CD8-positive, alpha-beta memory T cell (primary cell): ENCODE data around the gene FSTL4. TPM values are rescaled to one million over a fixed set of nuclear protein-coding genes. Genes with fewer than 3 reads are reported as not detected.

Experiments
- CTCF ChIA-PET: fragments of 350-600 bp; sonication (Branson Sonifier 250); formaldehyde crosslinking; loops from one replicate; lab custom pipeline; 2021; ENCODE audit warnings: antibody characterized with exemption; lab: Charles Lee
- POLR2A ChIA-PET: fragments of 350-600 bp; sonication (Branson Sonifier 250); formaldehyde crosslinking; loops from one replicate; lab custom pipeline; 2021; ENCODE audit warnings: antibody characterized with exemption; lab: Charles Lee
- DNase-seq, 5 donors: peaks; one replicate each; pipeline versions ENCODE4 v3.0.0 to v3.0.0-alpha.2; 2020 to 2022; ENCODE audit warnings: mixed read lengths in 1 of 5
- H3K27ac ChIP-seq: one replicate; pipeline ENCODE4 v1.7.0; 2013; ENCODE audit warnings: low read depth, mild to moderate bottlenecking, low read length, moderate library complexity
- H3K27me3 ChIP-seq: 2 replicates; pipeline ENCODE4 v1.7.0; 2013; ENCODE audit warnings: low read length, mild to moderate bottlenecking; ENCODE audit not compliant: insufficient read depth, poor library complexity, severe bottlenecking
- H3K36me3 ChIP-seq: 2 replicates; pipeline ENCODE4 v1.7.0; 2013; ENCODE audit warnings: mild to moderate bottlenecking, low read length, moderate library complexity; ENCODE audit not compliant: insufficient read depth
- H3K4me1 ChIP-seq: 2 replicates; pipeline ENCODE4 v1.7.0; 2013; ENCODE audit warnings: mild to moderate bottlenecking, low read length, moderate library complexity; ENCODE audit not compliant: insufficient read depth
- H3K4me3 ChIP-seq: 2 replicates; pipeline ENCODE4 v1.7.0; 2013; ENCODE audit warnings: mild to moderate bottlenecking, low read length
- H3K9me3 ChIP-seq: 2 replicates; pipeline ENCODE4 v1.7.0; 2013; ENCODE audit warnings: mild to moderate bottlenecking, low read length
- H3K27ac Mint-ChIP-seq, 8 donors: one replicate each; pipeline ENCODE4 v1.8.0; 2020 to 2021; ENCODE audit warnings: mixed read lengths in 8 of 8, mild to moderate bottlenecking in 6 of 8, inconsistent platforms in 3 of 8, moderate library complexity in 3 of 8
- H3K27me3 Mint-ChIP-seq, 2 donors: one replicate each; pipeline ENCODE4 v1.8.0; 2020 to 2021; ENCODE audit warnings: mixed read lengths in 2 of 2, mild to moderate bottlenecking in 1 of 2, moderate library complexity in 1 of 2
- H3K36me3 Mint-ChIP-seq, 3 donors: one replicate each; pipeline ENCODE4 v1.8.0; 2020 to 2021; ENCODE audit warnings: mixed read lengths in 3 of 3, inconsistent platforms in 1 of 3, mild to moderate bottlenecking in 1 of 3
- H3K4me1 Mint-ChIP-seq, 3 donors: one replicate each; pipeline ENCODE4 v1.8.0; 2020 to 2021; ENCODE audit warnings: mixed read lengths in 3 of 3, inconsistent platforms in 1 of 3, mild to moderate bottlenecking in 1 of 3
- H3K4me3 Mint-ChIP-seq, 7 donors: one replicate each; pipeline ENCODE4 v1.8.0; 2020 to 2021; ENCODE audit warnings: mixed read lengths in 7 of 7, mild to moderate bottlenecking in 6 of 7, moderate library complexity in 4 of 7, inconsistent platforms in 2 of 7
- H3K9me3 Mint-ChIP-seq, 5 donors: one replicate each; pipeline ENCODE4 v1.8.0; 2020 to 2022; ENCODE audit warnings: mixed read lengths in 5 of 5, mild to moderate bottlenecking in 3 of 5, moderate library complexity in 2 of 5, inconsistent platforms in 1 of 5
- polyA plus RNA-seq: library from polyadenylated mRNA; unstranded; fragments of 300-500 nt; fragmentation: Illumina TruSeq; gene quantifications from one replicate; pipeline ENCODE4 v1.2.3, GENCODE V29; 2021
- total RNA-seq, 2 experiments: library from RNA; stranded (reverse); gene quantifications; one replicate each; pipeline ENCODE4 v1.2.3, GENCODE V29; 2021

Gene FSTL4
- total and polyA plus RNA-seq, 3 experiments from 2014 or later: 0.33 TPM; not detected in 2

DNA sequence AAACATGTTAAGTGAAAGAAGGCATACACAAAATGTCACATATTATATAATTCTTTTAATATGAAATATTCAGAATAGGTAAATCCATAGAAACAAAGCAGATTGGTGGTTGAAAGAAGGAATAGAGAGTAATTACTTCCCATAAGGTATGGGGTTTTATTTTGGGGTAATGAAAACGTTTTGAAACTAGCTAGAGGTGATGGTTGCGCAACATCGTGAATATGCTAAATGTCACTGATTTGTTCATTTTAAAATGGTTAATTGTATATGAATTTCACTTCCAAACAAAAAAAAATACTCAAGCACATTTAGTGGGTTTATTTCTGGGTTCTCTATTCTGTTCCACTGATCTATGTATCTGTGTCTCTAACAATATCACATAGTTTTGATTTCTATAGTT, 12.0 kb upstream of the FSTL4 start:
- Mint-ChIP-seq H3K4me1 (no peaks in the 10 kb centered on the region), H3K9me3 (peaks cover 0 to 9% (median 5%) of the 10 kb centered on the region in 5 donors), H3K27ac (no peak overlapping the region), H3K4me3 (no peak overlapping the region), H3K27me3 (peaks cover 11 to 52% of the 10 kb centered on the region in 2 donors), H3K36me3 (no peaks in the 10 kb centered on the region)
- Histone ChIP-seq H3K9me3 (no peaks in the 10 kb centered on the region), H3K4me3 (no peak overlapping the region), H3K4me1 (no peaks in the 10 kb centered on the region), H3K27ac (no peak overlapping the region), H3K27me3 (no peaks in the 10 kb centered on the region), H3K36me3 (no peaks in the 10 kb centered on the region)
- ChIA-PET POLR2A (no interaction called here), CTCF (no interaction called here)
- no peak for DNase-seq

DNA sequence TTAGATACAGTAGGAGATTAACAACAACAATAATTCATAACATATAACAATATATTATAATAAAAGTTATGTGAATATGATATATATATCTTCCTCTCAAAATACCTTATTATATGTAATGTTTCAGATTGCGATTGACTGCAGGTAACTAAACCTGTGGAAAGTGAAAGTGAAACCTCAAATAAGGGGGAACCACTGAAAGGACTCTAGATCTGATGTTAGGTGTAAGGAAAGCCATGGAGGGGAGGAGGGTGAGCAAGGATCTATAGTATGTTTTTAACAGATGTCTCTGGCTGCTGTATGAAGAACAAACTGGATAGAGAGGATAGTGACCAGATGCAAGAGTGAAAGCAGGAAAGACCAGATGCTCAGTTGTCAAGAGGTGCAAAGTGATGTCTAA, 5.8 kb upstream of the FSTL4 start:
- Histone ChIP-seq H3K4me1 (peaks cover 4% of the 10 kb centered on the region), H3K9me3 (no peaks in the 10 kb centered on the region), H3K27me3 (peaks cover 10% of the 10 kb centered on the region), H3K27ac (no peak overlapping the region), H3K4me3 (no peak overlapping the region), H3K36me3 (no peaks in the 10 kb centered on the region)
- Mint-ChIP-seq H3K27me3 (peaks cover 17 to 49% of the 10 kb centered on the region in 2 donors), H3K27ac (peak overlapping the region in 2 of 8 donors; percentile 38 to 42), H3K4me3 (peak overlapping the region; percentile 57 to 88 (median 61)), H3K4me1 (peaks cover 12 to 15% (median 13%) of the 10 kb centered on the region in 3 donors), H3K9me3 (peaks cover 0 to 3% (median 0%) of the 10 kb centered on the region in 5 donors), H3K36me3 (no peaks in the 10 kb centered on the region)
- DNase-seq: no peak
- ChIA-PET POLR2A (interaction anchor here (0.5 kb wide), 1 partner anchor 285 kb away, joined by 3 read pairs; no protein-coding TSS in a partner anchor), CTCF (no interaction called here)

DNA sequence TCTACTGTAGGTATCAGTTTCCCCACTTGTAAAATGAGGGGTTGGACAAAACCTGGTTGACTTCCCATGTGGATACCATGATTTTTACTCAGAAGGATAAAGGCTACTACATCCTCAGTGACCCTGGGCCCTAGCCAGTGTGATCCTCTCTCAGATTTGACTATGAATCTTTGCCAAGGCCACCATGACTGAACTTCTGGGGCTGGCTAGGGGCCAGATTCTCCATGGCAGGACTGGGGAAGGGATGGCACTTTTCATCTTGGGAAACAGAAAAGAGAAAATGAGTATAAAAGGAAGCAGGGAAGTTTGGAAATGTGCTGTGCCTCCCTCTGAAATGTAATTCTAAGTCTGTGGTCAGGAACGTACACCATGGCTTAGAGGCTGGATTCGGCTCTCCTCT, 1.4 kb upstream of the FSTL4 start:
- ChIA-PET POLR2A (no interaction called here), CTCF (no interaction called here)
- DNase-seq: no peak
- H3K36me3 ChIP-seq: no peaks in the 10 kb centered on the region
- peaks cover 27 to 56% of the 10 kb centered on the region in 2 donors for H3K27me3 Mint-ChIP-seq
- H3K9me3 ChIP-seq: no peaks in the 10 kb centered on the region
- H3K4me1 Mint-ChIP-seq: peaks cover 23 to 29% (median 27%) of the 10 kb centered on the region in 3 donors
- no peak overlapping the region for H3K27ac ChIP-seq
- peak overlapping the region in 3 of 7 donors; percentile 12 to 79 (median 12) for H3K4me3 Mint-ChIP-seq
- no peaks in the 10 kb centered on the region for H3K9me3 Mint-ChIP-seq
- H3K27ac Mint-ChIP-seq: no peak overlapping the region
- H3K36me3 Mint-ChIP-seq: no peaks in the 10 kb centered on the region
- H3K4me3 ChIP-seq: no peak overlapping the region
- peaks cover 26% of the 10 kb centered on the region for H3K27me3 ChIP-seq
- peaks cover 4% of the 10 kb centered on the region for H3K4me1 ChIP-seq

- no peaks in the 10 kb centered on the region for H3K9me3 ChIP-seq
- no peak overlapping the region for H3K4me3 ChIP-seq
- no peaks in the 10 kb centered on the region for H3K36me3 ChIP-seq
- no peak overlapping the region for H3K27ac Mint-ChIP-seq
- no peaks in the 10 kb centered on the region for H3K36me3 Mint-ChIP-seq
- H3K9me3 Mint-ChIP-seq: no peaks in the 10 kb centered on the region
- H3K4me1 ChIP-seq: peaks cover 4% of the 10 kb centered on the region
- CTCF ChIA-PET: no interaction called here
- H3K4me3 Mint-ChIP-seq: peak overlapping the region; percentile 12 to 79 (median 76)
- H3K27me3 Mint-ChIP-seq: peaks cover 26 to 61% of the 10 kb centered on the region in 2 donors
- POLR2A ChIA-PET: no interaction called here
- no peak overlapping the region for H3K27ac ChIP-seq
- no peak for DNase-seq
- H3K4me1 Mint-ChIP-seq: peaks cover 19 to 25% (median 24%) of the 10 kb centered on the region in 3 donors
- H3K27me3 ChIP-seq: peaks cover 26% of the 10 kb centered on the region
Observed at GRCh38 chr5:133613184-133613583, 843 bp upstream of the FSTL4 start.

- H3K4me3 ChIP-seq: peak overlapping the region; percentile 32
- Mint-ChIP-seq H3K4me1 (peaks cover 14 to 18% (median 15%) of the 10 kb centered on the region in 3 donors), H3K9me3 (no peaks in the 10 kb centered on the region), H3K36me3 (no peaks in the 10 kb centered on the region), H3K27ac (no peak overlapping the region), H3K4me3 (peak overlapping the region; percentile 44 to 74 (median 64)), H3K27me3 (peaks cover 28 to 73% of the 10 kb centered on the region in 2 donors)
- peak in 1 of 5 donors; percentile 2 for DNase-seq
- ChIA-PET POLR2A (no interaction called here), CTCF (interaction anchor here (1.4 kb wide), 1 partner anchor 188 kb away, joined by 6 read pairs; no protein-coding TSS in a partner anchor)
- H3K9me3 ChIP-seq: no peaks in the 10 kb centered on the region
- H3K27me3 ChIP-seq: peaks cover 26% of the 10 kb centered on the region
- no peak overlapping the region for H3K27ac ChIP-seq
- no peaks in the 10 kb centered on the region for H3K4me1 ChIP-seq
- no peaks in the 10 kb centered on the region for H3K36me3 ChIP-seq
Observed at GRCh38 chr5:133611357-133612248, 738 bp downstream of the FSTL4 start.

DNA sequence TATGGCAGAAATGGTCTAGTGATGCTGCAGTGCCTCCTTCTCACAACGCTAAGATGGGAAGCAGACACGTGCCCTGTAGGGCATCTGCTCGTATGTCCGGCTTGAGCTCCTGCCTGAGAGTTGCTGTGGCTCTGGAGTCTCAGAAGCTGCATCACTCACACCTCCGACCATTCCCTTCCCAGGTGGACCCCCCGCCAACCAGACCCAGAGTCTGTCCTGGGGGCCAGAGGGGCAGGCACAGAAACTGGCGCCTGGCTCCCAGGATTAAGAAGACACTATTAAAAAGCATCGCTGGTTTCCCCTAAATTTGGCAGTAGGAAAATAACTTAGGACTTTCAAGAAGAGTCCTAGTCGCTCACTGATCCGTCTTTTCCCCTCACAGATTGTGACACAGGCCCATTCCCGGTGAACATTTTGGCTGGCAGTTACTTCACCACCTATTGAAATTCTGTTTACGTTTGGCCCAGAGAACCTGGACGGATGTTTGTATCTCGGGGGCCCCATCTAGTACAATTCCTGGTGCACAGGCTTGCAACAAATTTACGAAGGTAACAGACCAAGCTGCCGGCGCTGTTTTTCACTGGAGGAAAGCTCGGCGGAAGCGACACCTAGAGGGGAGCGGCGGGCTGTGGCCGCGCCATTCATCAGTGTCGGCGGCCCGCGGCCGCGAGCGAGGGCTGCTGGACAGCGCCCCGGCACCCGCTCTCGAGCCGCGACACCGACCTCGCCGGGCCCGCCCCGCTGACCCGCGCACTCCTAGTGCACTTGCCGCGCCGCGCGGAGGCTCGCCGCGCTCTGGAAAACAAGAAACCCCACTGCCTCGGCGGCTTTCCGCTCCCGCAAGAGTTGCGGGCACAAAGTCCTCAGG, 1.6 kb downstream of the FSTL4 start:
- POLR2A ChIA-PET: no interaction called here
- Mint-ChIP-seq H3K27me3 (peaks cover 28 to 77% of the 10 kb centered on the region in 2 donors), H3K27ac (no peak overlapping the region), H3K9me3 (no peaks in the 10 kb centered on the region), H3K4me3 (peak overlapping the region; percentile 58 to 74 (median 65)), H3K4me1 (peaks cover 14 to 18% (median 15%) of the 10 kb centered on the region in 3 donors), H3K36me3 (no peaks in the 10 kb centered on the region)
- peak overlapping the region; percentile 32 for H3K4me3 ChIP-seq
- H3K9me3 ChIP-seq: no peaks in the 10 kb centered on the region
- no peaks in the 10 kb centered on the region for H3K4me1 ChIP-seq
- CTCF ChIA-PET: interaction anchor here (1.4 to 1.8 kb wide), 2 partner anchors 57 to 187 kb away, joined by 4 to 6 read pairs; no protein-coding TSS in a partner anchor
- H3K27ac ChIP-seq: no peak overlapping the region
- DNase-seq: peak in 1 of 5 donors; percentile 8
- H3K36me3 ChIP-seq: no peaks in the 10 kb centered on the region
- H3K27me3 ChIP-seq: peaks cover 26% of the 10 kb centered on the region

- DNase-seq: no peak
- Histone ChIP-seq H3K4me3 (no peak overlapping the region), H3K9me3 (no peaks in the 10 kb centered on the region), H3K27me3 (peaks cover 11% of the 10 kb centered on the region), H3K27ac (no peak overlapping the region), H3K4me1 (no peaks in the 10 kb centered on the region), H3K36me3 (no peaks in the 10 kb centered on the region)
- no peaks in the 10 kb centered on the region for H3K36me3 Mint-ChIP-seq
- no peaks in the 10 kb centered on the region for H3K9me3 Mint-ChIP-seq
- H3K4me3 Mint-ChIP-seq: no peak overlapping the region
- H3K27me3 Mint-ChIP-seq: peaks cover 22 to 63% of the 10 kb centered on the region in 2 donors
- ChIA-PET CTCF (no interaction called here), POLR2A (no interaction called here)
- peaks cover 7 to 11% (median 8%) of the 10 kb centered on the region in 3 donors for H3K4me1 Mint-ChIP-seq
- no peak overlapping the region for H3K27ac Mint-ChIP-seq
Observed at GRCh38 chr5:133607451-133607850, 4.9 kb downstream of the FSTL4 start.
